Adrenal gland (tissue), 12 donors: ENCODE measurements around the gene GRIK1. TPM values are rescaled to one million over a fixed set of nuclear protein-coding genes. Genes with fewer than 3 reads are reported as not detected.

Experiments used
- DNase-seq, 7 donors: peaks; one replicate each; pipeline ENCODE4 v3.0.0-alpha.2; 2019 to 2020
- H3K27ac ChIP-seq, 5 donors: fragments of 200-600 bp; sonication (generic) in 4 of 5; 1 replicate in 3 of 5; 2 replicates in 2 of 5; pipeline versions ENCODE4 v1.5.1 to v1.8.0; 2016 to 2020; ENCODE audit warnings: mild to moderate bottlenecking in 1 of 5
- H3K27me3 ChIP-seq: fragments of 200-600 bp; 2 replicates; pipeline ENCODE4 v1.8.0; 2021
- H3K36me3 ChIP-seq, 2 donors: fragments of 200-600 bp; replicated peaks in 1 of 2; 1 replicate in 1 of 2; 2 replicates in 1 of 2; pipeline versions ENCODE4 v1.5.1 to v1.8.0; 2018 to 2022
- H3K4me1 ChIP-seq, 2 donors: fragments of 200-600 bp; replicated peaks in 1 of 2; 1 replicate in 1 of 2; 2 replicates in 1 of 2; pipeline versions ENCODE4 v1.5.1 to v1.8.0; 2018 to 2021
- H3K4me3 ChIP-seq, 4 donors: fragments of 200-600 bp; sonication (generic) in 3 of 4; one replicate each; pipeline ENCODE4 v1.5.1; 2016 to 2018
- H3K9me3 ChIP-seq, 3 donors: fragments of 200-600 bp; sonication (generic) in 1 of 3; replicated peaks in 1 of 3; 1 replicate in 2 of 3; 2 replicates in 1 of 3; pipeline versions ENCODE4 v1.5.1 to v1.8.0; 2016 to 2021
- CTCF ChIP-seq, 6 experiments: fragments of 450-650 bp in 4 of 6; fragments of 200-600 bp in 2 of 6; sonication (generic) in 1 of 6; IDR thresholded peaks; 1 replicate in 5 of 6; 2 replicates in 1 of 6; pipeline versions ENCODE4 v1.5.1 to v1.8.0; 2016 to 2021; ENCODE audit warnings: antibody characterized with exemption in 6 of 6, mild to moderate bottlenecking in 2 of 6, moderate library complexity in 1 of 6
- POLR2A ChIP-seq, 2 donors: fragments of 450-650 bp; IDR thresholded peaks; one replicate each; pipeline ENCODE4 v1.6.1; 2017; ENCODE audit warnings: antibody characterized with exemption in 2 of 2, mild to moderate bottlenecking in 2 of 2, moderate library complexity in 1 of 2
- WGBS, 4 donors: extraction: QIAGEN DNeasy Blood & Tissue Kit in 2 of 4; methylation state at CpG; one replicate each; pipeline versions ENCODE4 v1.1.5 to v1.1.7; 2013 to 2017; 5-methylcytosine and 5-hydroxymethylcytosine counted together
- intact Hi-C, 2 donors: fragments of 100-400 bp; cut with DNase I; formaldehyde crosslinking; loops; one replicate each; pipeline versions ENCODE4 v1.14.1 to v1.15.0; 2022 to 2023
- polyA plus RNA-seq, 3 donors: library from polyadenylated mRNA; stranded (reverse); fragments of 200-250 nt in 2 of 3; fragments of 350-450 nt in 1 of 3; fragmentation: Illumina TruSeq in 1 of 3; extraction: RNeasy Lipid Tissue Mini Kit (QIAGEN cat#74804) in 1 of 3; gene quantifications; one replicate each; pipeline ENCODE4 v1.2.3, GENCODE V29; 2013 to 2014
- total RNA-seq, 9 donors: library from RNA; depleted of rRNA in 4 of 9; stranded (reverse); fragments of >200 nt in 4 of 9; fragments of 120-200 nt in 1 of 9; fragmentation: NEBNext Ultra II Directional in 1 of 9; extraction: Animal tissue kit (Norgen Biotek cat#: 25700) in 1 of 9; gene quantifications; one replicate each; pipeline versions ENCODE4 v1.1.0 to v1.2.4, GENCODE V29; 2013 to 2023
- donor health status: healthy with polysubstance abuse.
- donor health status: Bipolar disorder and iron deficiency.
- donor health status: DM: yes; HTN: yes; CAD: no.
- donor health status: DM: no; HTN: no; CAD: no.
- donor health status: DM: no; HTN: no; CAD: no.
- donor health status: DM: yes; HTN: yes; CAD: no.

The GRIK1 gene
- total and polyA plus RNA-seq, 12 donors: 0.23 to 47.4 (median 8.1) TPM; not detected in 3

DNA sequence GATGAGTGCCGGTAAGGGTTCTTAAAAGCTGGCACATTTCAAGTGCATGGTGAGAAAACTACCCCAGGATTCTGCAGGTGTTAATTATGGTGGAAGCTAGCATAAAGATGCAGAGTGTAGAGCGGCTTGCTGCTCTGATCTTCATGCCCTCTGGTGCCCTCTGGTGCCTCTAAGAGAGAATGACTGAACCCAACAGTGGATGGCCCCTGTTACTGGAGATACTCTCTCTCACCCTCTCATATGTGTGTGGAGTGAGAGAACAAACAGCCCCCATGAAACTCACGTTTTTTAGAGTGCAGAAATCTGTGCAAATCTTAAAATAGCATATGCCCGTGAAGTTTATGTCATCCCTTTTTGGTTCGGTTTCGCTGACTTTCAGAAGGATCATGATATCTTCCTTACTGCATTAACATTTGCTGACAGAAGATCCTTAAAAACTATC lies 90.0 kb downstream of the GRIK1 start:
- DNase-seq: peak; percentile 40 to 79 (median 57)
- intact Hi-C loops: loop anchor here (5.0 kb wide), 1 partner anchor 372 kb away; no protein-coding TSS in a partner anchor
- no peak overlapping the region for H3K4me3 ChIP-seq
- no peaks in the 10 kb centered on the region for H3K9me3 ChIP-seq
- H3K4me1 ChIP-seq: no peaks in the 10 kb centered on the region
- WGBS, 4 donors: 32 to 39% (median 34%) methylated on average over 5 to 6 of the region's 6 CpGs
- no peaks in the 10 kb centered on the region for H3K36me3 ChIP-seq
- H3K27me3 ChIP-seq: no peaks in the 10 kb centered on the region
- TF ChIP-seq CTCF (IDR thresholded peaks at IDR 0.05): peak; percentile 52 to 74 (median 68)
- TF ChIP-seq POLR2A (IDR thresholded peaks at IDR 0.05): no peak
- H3K27ac ChIP-seq: no peak overlapping the region

GRCh38 chr21:29843804-29844203 lies 96.0 kb downstream of the GRIK1 start:
- WGBS, 4 donors: 90 to 98% (median 95%) methylated on average over 3 of the region's 3 CpGs
- H3K9me3 ChIP-seq: no peaks in the 10 kb centered on the region
- no peak overlapping the region for H3K27ac ChIP-seq
- TF ChIP-seq POLR2A (IDR thresholded peaks at IDR 0.05) (no peak), CTCF (IDR thresholded peaks at IDR 0.05) (no peak)
- H3K27me3 ChIP-seq: no peaks in the 10 kb centered on the region
- no peaks in the 10 kb centered on the region for H3K36me3 ChIP-seq
- H3K4me1 ChIP-seq: no peaks in the 10 kb centered on the region
- intact Hi-C loops: no loop called here
- H3K4me3 ChIP-seq: no peak overlapping the region
- no peak for DNase-seq

DNA sequence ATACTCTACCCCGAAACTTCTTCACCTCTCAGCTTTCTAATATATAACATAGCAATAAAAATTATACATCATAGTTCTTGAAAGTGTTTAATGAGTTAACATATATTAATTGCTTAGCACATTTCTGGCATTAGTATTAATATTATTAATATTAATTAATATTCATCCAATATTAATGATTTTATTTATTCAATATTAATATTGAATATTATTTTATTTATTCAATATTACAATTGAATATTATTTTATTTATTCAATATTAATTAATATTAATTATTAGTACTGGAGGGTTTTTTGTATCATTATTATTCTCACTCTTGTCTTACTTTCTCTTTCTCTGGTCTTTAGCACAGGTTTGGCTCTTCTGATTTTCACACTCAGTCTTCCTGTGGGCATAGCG lies 105.2 kb downstream of the GRIK1 start:
- DNase-seq: no peak
- Histone ChIP-seq H3K27ac (no peak overlapping the region), H3K27me3 (no peaks in the 10 kb centered on the region), H3K4me1 (no peaks in the 10 kb centered on the region), H3K36me3 (no peaks in the 10 kb centered on the region), H3K9me3 (no peaks in the 10 kb centered on the region), H3K4me3 (no peak overlapping the region)
- WGBS, 4 donors: 42 to 92% (median 64%) methylated on average over 2 of the region's 2 CpGs
- TF ChIP-seq CTCF (IDR thresholded peaks at IDR 0.05): no peak
- TF ChIP-seq POLR2A (IDR thresholded peaks at IDR 0.05): no peak
- intact Hi-C loops: no loop called here

- Histone ChIP-seq H3K27me3 (no peaks in the 10 kb centered on the region), H3K36me3 (no peaks in the 10 kb centered on the region), H3K4me3 (no peak overlapping the region), H3K27ac (no peak overlapping the region), H3K9me3 (no peaks in the 10 kb centered on the region), H3K4me1 (no peaks in the 10 kb centered on the region)
- no peak for TF ChIP-seq CTCF (IDR thresholded peaks at IDR 0.05)
- TF ChIP-seq POLR2A (IDR thresholded peaks at IDR 0.05): no peak
- no peak for DNase-seq
- intact Hi-C loops: no loop called here
- WGBS, 4 donors: 82 to 100% (median 88%) methylated on average over 1 to 2 of the region's 2 CpGs
Observed at GRCh38 chr21:29832217-29832616, 107.6 kb downstream of the GRIK1 start.
